Hematopoietic multipotent progenitor cell treated with erythropoietin and hydrocortisone succinate and interleukin-3 and kit ligand, for 4 days (in vitro differentiated cells): ENCODE results near the gene TFAP2A.
A peak's percentile ranks its signal among the peaks of the same experiment; 100 is the strongest.

Experiments
- DNase-seq: peaks from one replicate; pipeline ENCODE4 v3.0.0-alpha.2; 2015

TFAP2A gene

DNA sequence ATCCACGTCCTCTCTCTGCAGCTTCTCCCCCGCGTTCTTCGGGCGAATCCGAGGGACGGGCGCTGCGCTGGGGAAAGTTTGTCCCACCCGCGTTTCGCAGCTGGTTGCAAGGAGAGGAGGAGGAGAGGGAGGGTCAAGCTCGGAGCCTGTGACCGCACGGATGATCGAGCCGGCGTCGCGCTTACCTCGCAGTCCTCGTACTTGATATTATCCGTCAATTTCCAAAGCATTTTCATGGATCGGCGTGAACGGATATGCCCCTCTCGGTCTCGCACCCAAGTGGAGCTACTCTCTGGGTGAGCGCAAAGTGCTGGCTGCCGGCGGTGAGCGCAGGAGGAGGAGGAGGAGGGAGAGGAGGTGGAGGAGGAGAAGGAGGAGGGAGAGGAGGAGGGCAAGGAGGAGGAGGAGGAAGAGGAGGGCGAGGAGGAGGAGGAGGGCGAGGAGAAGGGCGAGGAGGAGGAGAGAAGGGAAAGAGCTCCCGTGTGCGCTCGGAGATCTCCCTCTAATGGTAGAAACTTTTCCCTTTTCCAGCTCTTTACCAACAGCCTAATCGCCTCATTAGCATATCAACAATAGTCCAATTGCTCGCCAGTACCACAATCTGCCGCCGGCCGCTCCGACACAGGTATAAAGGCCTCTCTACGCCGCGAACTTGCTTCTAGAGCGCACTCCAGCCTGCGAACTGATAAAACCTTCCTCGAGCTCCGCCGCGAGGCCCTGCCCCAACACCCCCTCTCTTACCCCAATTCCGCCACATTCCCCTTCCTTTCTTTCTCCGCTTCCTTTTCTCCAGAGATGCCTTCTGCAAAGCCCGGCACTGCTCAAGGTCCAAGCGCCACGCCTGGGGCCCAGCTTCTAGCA is at the start of gene TFAP2A:
TSS of gene TFAP2A (minus strand) at position 319 of the 861 bp plus-strand sequence. CDS start at position 236, 83 bp downstream.
- no peak for DNase-seq

- DNase-seq = no peak
Observed at GRCh38 chr6:10463491-10464481, 48.9 kb upstream of the TFAP2A start.

DNA sequence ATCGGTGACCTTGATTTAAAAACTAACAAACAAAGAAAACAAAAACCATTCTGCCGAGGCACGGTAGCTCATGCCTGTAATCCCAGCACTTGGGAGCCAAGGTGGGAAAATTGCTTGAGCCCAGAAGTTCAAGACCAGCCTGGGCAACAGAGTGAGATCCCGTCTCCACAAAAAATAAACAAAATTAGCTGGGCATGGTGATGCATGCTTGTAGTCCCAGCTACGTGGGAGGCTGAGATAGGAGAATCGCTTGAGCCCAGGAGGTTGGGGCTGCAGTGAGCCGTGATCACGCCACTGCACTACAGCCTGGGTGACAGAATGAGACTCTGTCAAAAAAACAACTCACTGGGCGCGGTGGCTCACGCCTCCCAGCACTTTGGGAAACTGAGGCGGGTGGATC is 48.2 kb upstream of the TFAP2A start:
- no peak for DNase-seq

- DNase-seq = no peak
Observed at GRCh38 chr6:10461850-10462249, 47.0 kb upstream of the TFAP2A start.

- DNase-seq = no peak
Observed at GRCh38 chr6:10460096-10460495, 45.2 kb upstream of the TFAP2A start.

DNA sequence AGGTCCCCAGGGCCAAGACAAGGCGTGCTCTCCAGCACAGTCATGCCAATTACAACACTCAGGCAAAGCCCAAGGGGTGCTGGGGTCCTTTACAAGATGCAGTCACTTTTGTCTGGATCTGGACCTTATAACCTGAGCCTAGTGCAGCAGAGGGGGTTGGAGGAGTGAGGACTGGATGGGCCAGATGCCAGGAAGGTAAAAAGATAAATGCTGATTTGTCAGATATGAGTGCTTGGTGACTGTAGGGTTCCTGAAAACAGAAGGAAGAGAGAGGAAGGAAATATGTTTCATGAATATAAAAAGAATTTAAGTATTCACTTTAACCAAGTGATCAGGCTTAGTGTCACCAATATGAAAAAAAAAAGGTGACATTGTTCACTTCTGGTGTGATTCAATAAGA is 43.4 kb upstream of the TFAP2A start:
- DNase-seq = no peak

DNA sequence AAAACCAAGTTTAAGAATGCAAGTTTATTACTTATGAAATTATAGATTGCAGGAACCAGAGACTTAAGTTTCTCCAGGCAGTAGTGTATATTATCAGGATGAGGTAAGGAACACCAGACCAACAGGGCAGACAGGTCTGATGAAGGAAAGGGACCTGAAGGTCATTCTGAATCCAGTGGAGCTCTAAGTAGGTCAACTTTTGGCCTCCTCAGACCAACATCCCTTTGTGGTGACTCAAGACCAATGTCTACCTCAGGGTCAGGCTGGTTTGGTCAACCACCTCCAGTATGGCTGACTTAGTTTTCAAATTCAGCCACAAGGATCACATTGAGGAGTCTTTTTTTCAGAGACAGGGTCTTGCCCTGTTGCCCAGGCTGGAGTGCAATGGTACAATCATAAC is 38.7 kb upstream of the TFAP2A start:
- no peak for DNase-seq

DNA sequence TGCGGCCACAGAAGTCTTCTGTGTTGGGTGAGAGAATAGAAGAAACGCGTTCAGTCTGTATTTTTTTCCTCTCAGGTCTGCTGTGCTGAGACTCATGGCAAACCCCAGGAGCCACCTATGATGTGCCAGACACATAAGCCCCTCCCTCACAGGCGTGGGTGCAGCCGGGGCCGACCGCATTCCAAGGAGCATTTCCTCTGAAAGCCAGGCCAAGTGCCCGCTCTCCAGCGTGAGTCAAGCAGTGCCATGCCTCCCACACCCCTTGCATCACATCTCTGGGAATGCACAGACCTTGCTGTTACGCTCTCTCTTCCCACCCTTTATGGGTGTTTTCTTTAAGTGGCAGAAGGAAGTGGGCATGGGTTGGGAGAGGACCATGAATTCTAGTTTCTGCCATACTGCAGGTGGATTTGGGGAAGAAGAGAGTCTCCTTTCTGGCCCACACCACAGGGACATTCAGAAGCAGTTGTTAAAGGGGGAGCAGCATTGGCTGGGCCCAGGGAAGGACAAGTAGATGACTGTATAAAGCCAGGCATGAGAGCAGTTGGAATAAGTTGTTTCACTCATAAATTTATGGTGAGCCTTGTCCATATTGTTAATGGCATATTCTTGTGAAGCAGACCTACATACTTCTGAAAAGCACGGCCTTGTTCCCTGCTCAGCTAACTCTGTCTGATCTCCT is 37.1 kb upstream of the TFAP2A start:
- DNase-seq = no peak

DNA sequence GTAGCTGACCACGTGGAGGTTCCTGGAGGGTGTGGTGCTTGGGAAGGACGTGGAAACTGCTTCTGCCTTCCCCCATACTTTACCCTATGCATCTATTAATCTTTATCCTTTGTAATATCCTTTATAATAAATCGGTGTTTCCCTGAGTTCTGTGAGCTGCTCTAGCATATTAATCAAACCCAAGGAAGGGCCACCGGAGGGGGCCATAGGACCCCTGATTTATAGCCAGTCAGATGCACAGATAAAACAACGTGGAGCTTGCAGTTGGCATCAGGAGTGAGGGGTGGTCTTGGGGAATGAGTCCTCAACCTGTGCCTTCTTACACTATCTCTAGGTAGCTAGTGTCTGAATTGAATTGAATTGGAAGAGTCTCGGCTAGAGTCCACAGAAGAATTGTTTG is 36.5 kb upstream of the TFAP2A start:
- DNase-seq = no peak

DNA sequence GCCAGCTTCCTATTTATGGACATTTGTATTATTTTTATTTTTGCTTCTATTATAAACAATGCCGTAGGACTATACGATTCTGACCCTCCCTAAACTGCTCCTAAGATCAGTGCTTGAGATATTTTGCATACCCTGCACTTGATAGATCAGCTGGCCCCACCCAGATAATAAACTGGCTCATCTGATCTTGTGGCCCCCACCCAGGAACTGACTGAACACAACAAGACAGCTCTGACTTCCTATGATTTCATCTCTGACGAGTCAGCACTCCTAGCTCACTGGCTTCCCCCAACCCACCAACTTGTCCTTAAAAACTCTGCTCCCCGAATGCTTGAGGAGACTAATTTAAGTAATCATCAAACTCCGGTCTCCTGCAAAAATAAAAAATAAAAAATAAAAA is 34.9 kb upstream of the TFAP2A start:
- DNase-seq = no peak

DNA sequence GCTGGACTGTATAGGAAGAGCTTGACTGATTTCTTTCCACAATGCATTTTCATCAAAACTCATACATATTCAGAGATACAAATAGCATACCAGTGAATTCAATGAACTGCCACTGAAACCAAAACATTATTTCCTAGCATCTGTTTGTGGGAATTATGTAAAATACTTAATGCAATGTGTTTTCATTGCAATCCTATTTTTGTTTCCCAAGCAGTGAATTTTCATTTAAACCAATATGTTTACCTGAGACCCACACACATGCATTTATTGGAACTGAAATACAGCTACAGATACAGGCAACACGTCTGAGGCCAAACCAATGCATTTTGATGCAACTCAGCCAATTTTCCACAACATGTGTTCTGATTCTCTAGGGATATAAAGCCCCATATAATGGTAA is 33.2 kb upstream of the TFAP2A start:
- no peak for DNase-seq

GRCh38 chr6:10446548-10446947 is 31.7 kb upstream of the TFAP2A start:
- no peak for DNase-seq

DNA sequence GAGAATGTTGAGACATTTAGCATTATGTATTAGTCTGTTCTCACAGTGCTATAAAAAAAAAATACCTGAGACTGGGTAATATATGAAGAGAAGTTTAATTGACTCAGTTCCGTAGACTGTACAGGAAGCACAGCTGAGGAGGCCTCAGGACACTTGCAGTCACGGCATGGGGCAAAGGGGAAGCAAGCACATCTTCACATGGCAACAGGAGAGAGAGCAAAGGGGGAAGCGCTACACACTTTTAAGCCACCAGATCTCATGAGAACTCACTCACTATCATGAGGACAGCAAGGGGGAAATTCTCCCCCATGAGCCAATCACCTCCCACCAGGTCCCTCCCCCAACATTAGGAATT is 26.8 kb upstream of the TFAP2A start:
- DNase-seq = no peak

- DNase-seq = no peak
Observed at GRCh38 chr6:10441004-10441654, 26.3 kb upstream of the TFAP2A start.

DNA sequence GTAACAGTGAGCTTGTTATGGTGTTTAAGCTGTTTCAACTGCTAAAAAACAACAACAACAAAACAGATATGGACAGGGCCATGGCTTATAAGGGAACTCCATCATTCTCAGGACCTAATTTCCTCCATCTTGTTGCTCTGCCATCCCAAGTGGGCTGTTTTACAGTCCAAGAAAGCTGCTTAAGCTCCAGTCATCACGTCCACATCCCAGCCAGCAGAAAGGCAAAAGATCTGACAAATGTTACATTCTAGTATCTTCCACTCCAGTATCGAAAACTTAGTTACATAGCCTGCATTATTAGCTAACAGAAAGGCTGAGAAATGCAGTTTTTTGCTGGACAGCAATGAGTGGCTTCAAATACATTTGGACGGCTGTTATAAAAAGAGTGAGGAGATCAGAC is 23.0 kb upstream of the TFAP2A start:
- no peak for DNase-seq

DNA sequence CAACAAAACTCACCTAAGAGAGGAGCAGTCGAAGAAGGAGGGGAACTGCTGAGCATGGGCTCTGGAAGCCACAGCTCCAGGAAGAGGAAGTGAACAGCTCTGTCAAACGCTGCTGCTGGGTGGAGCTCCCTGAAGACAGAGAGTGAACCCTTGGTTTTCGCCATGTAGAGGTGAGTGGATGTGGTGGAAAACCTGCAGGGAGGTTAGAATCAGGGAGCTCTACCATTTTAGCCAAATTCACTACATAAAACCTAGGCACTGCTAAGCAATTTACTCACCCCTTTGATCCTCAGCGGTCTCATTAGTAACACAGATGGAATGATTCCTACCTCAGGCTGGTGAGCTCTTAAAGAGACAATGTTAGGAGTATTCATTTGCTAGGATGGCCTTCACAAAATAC is 19.4 kb upstream of the TFAP2A start:
- peak; percentile 48 for DNase-seq

DNA sequence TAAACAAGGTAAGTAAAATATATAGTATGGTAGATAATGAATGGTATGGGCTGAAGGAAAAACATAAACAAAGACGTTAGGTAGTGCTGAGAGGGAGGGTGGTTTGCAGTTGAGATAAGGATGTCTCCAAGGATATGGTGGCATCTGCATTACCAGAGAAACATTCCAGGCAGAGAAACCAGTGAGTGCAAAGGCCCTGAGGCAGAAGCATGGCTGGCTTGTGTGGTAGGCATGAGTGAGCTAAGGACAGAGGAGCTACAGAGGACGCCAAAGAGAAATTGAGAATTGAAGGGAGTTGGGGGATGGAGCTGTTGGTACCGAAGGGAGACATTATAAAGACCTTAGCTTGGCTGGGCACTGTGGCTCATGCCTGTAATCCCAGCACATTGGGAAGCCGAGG is 18.4 kb upstream of the TFAP2A start:
- DNase-seq = no peak

- DNase-seq = no peak
Observed at GRCh38 chr6:10431423-10432164, 16.7 kb upstream of the TFAP2A start.

DNA sequence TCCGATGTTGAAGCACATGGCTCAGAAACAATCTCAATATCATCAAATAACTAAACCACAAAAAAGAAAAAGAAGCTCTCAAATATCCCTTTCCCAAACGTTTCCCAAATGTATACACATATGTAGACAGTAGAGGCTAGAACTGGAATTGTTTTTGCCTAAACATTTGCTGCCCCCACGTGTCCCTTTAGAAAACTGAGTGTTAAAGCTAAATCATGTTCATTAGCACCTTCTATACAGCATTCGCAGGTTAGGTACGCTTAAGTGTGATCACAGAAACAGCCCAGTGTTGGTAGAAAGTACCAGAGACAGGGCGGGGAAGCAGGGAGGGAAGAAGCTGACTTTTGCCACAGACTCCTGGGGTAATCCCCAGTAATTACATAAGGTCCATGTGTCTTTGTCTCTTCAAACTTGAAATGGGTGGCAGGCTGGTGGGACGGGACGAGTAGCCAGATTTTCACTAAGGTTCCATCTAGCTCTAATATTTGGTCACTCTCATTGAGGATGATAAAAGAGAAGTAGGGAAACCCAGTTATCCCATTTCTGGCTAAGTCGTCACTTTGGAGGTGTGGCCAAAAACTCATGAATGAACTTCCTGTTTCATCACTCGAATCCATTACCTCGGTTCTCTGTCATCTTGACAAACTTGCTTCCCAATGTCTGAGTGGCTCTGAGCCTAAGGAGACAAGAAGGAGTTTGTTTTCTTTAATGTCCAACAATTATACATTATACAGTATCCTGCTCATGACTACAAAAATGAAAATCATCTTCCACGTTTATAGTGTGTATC is 15.0 kb upstream of the TFAP2A start:
- DNase-seq = peak; percentile 65

GRCh38 chr6:10426781-10427279 is 12.0 kb upstream of the TFAP2A start:
- DNase-seq = no peak
